Adrenal gland (tissue), 12 donors: ENCODE data around the gene PPP6R2. TPM values are rescaled to one million over a fixed set of nuclear protein-coding genes. Genes with fewer than 3 reads are reported as not detected.

ENCODE experiments used
- DNase-seq, 7 donors: peaks; one replicate each; pipeline ENCODE4 v3.0.0-alpha.2; 2019 to 2020
- H3K27ac ChIP-seq, 5 donors: fragments of 200-600 bp; sonication (generic) in 4 of 5; 1 replicate in 3 of 5; 2 replicates in 2 of 5; pipeline versions ENCODE4 v1.5.1 to v1.8.0; 2016 to 2020; ENCODE audit warnings: mild to moderate bottlenecking in 1 of 5
- H3K27me3 ChIP-seq: fragments of 200-600 bp; 2 replicates; pipeline ENCODE4 v1.8.0; 2021
- H3K36me3 ChIP-seq, 2 donors: fragments of 200-600 bp; replicated peaks in 1 of 2; 1 replicate in 1 of 2; 2 replicates in 1 of 2; pipeline versions ENCODE4 v1.5.1 to v1.8.0; 2018 to 2022
- H3K4me1 ChIP-seq, 2 donors: fragments of 200-600 bp; replicated peaks in 1 of 2; 1 replicate in 1 of 2; 2 replicates in 1 of 2; pipeline versions ENCODE4 v1.5.1 to v1.8.0; 2018 to 2021
- H3K4me3 ChIP-seq, 4 donors: fragments of 200-600 bp; sonication (generic) in 3 of 4; one replicate each; pipeline ENCODE4 v1.5.1; 2016 to 2018
- H3K9me3 ChIP-seq, 3 donors: fragments of 200-600 bp; sonication (generic) in 1 of 3; replicated peaks in 1 of 3; 1 replicate in 2 of 3; 2 replicates in 1 of 3; pipeline versions ENCODE4 v1.5.1 to v1.8.0; 2016 to 2021
- CTCF ChIP-seq, 6 experiments: fragments of 450-650 bp in 4 of 6; fragments of 200-600 bp in 2 of 6; sonication (generic) in 1 of 6; IDR thresholded peaks; 1 replicate in 5 of 6; 2 replicates in 1 of 6; pipeline versions ENCODE4 v1.5.1 to v1.8.0; 2016 to 2021; ENCODE audit warnings: antibody characterized with exemption in 6 of 6, mild to moderate bottlenecking in 2 of 6, moderate library complexity in 1 of 6
- POLR2A ChIP-seq, 2 donors: fragments of 450-650 bp; IDR thresholded peaks; one replicate each; pipeline ENCODE4 v1.6.1; 2017; ENCODE audit warnings: antibody characterized with exemption in 2 of 2, mild to moderate bottlenecking in 2 of 2, moderate library complexity in 1 of 2
- WGBS, 4 donors: extraction: QIAGEN DNeasy Blood & Tissue Kit in 2 of 4; methylation state at CpG; one replicate each; pipeline versions ENCODE4 v1.1.5 to v1.1.7; 2013 to 2017; 5-methylcytosine and 5-hydroxymethylcytosine counted together
- intact Hi-C, 2 donors: fragments of 100-400 bp; cut with DNase I; formaldehyde crosslinking; loops; one replicate each; pipeline versions ENCODE4 v1.14.1 to v1.15.0; 2022 to 2023
- polyA plus RNA-seq, 3 donors: library from polyadenylated mRNA; stranded (reverse); fragments of 200-250 nt in 2 of 3; fragments of 350-450 nt in 1 of 3; fragmentation: Illumina TruSeq in 1 of 3; extraction: RNeasy Lipid Tissue Mini Kit (QIAGEN cat#74804) in 1 of 3; gene quantifications; one replicate each; pipeline ENCODE4 v1.2.3, GENCODE V29; 2013 to 2014
- total RNA-seq, 9 donors: library from RNA; depleted of rRNA in 4 of 9; stranded (reverse); fragments of >200 nt in 4 of 9; fragments of 120-200 nt in 1 of 9; fragmentation: NEBNext Ultra II Directional in 1 of 9; extraction: Animal tissue kit (Norgen Biotek cat#: 25700) in 1 of 9; gene quantifications; one replicate each; pipeline versions ENCODE4 v1.1.0 to v1.2.4, GENCODE V29; 2013 to 2023
- donor health status: healthy with polysubstance abuse.
- donor health status: Bipolar disorder and iron deficiency.
- donor health status: DM: yes; HTN: yes; CAD: no.
- donor health status: DM: no; HTN: no; CAD: no.
- donor health status: DM: no; HTN: no; CAD: no.
- donor health status: DM: yes; HTN: yes; CAD: no.

PPP6R2 gene
- total and polyA plus RNA-seq, 12 donors: 19.6 to 129 (median 73.0) TPM

DNA sequence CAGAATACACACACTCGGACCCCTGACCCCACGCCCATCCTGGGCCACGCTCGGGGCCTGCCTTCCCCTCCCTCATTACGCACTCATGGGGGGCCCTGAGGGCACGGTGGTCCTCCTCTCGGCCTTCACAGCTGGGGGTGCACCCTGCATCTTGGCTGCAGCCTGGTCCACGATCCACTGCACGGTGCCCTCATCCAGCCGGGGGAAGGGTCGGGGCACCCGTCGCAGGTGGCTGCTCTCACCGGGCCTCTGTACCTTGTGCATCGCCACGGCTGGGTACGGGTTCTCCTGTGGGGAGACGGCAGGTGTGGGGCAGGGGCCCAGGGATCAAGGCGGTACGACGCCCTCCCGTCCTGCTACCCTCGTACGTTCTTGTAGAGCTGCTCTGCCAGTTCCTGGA is 121.3 kb downstream of the PPP6R2 start:
- TF ChIP-seq POLR2A (IDR thresholded peaks at IDR 0.05) (no peak), CTCF (IDR thresholded peaks at IDR 0.05) (no peak)
- DNase-seq: no peak
- Histone ChIP-seq H3K27me3 (no peaks in the 10 kb centered on the region), H3K4me3 (no peak overlapping the region), H3K9me3 (no peaks in the 10 kb centered on the region), H3K36me3 (peaks cover 0 to 86% of the 10 kb centered on the region in 2 donors), H3K27ac (no peak overlapping the region), H3K4me1 (peaks cover under 1 to 4% of the 10 kb centered on the region in 2 donors)
- intact Hi-C loops: no loop called here
- 88 to 93% (median 91%) methylated on average over 21 to 24 of the region's 24 CpGs for WGBS, 4 donors

DNA sequence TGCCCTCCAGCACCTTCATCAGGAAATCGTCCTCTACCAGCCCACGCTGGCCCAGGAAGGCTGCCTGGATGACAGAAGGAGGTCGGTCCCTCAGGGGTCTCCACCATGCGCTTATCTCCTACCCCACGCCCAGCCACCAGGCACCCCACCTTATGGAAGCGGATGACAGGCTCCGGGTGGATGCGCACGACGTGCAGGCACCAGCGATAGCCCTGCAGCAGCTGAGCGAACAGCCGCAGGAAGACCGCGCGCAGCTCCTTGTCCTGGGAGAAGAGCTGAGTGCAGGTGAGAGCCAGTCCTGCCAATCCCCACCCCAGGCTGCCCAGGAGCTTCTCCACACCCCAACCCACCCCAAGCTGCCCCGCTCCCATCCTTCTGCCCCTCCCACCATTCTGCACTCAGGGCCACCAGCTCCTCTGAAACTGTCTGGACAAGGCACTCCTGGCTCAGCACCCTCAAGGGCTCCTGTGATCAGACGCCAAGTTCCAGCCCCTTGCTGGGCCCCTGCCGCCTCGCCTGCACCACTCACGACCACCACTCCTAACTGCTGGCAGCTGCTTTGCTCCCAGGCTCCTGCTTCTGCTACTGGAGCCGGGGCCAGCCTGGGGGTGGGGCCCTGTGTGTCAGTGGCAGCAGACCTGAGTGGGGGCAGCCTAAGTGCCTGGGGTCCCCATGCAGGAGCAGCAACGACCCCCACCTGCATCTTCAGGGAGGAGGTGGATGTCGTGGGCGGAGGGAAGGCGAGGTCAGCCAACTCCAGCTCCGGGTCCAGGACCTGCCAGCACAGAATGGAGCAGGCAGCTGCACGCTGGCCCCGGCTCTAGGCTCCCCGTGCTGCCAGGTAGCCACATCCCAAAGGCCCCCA is 122.2 kb downstream of the PPP6R2 start:
- Histone ChIP-seq H3K27me3 (no peaks in the 10 kb centered on the region), H3K27ac (no peak overlapping the region), H3K4me1 (peaks cover 8 to 13% of the 10 kb centered on the region in 2 donors), H3K4me3 (no peak overlapping the region), H3K9me3 (no peaks in the 10 kb centered on the region), H3K36me3 (peaks cover 0 to 78% of the 10 kb centered on the region in 2 donors)
- TF ChIP-seq POLR2A (IDR thresholded peaks at IDR 0.05) (no peak), CTCF (IDR thresholded peaks at IDR 0.05) (no peak)
- intact Hi-C loops: no loop called here
- DNase-seq: no peak
- WGBS, 4 donors: 88 to 93% (median 93%) methylated on average over 10 to 30 of the region's 30 CpGs

DNA sequence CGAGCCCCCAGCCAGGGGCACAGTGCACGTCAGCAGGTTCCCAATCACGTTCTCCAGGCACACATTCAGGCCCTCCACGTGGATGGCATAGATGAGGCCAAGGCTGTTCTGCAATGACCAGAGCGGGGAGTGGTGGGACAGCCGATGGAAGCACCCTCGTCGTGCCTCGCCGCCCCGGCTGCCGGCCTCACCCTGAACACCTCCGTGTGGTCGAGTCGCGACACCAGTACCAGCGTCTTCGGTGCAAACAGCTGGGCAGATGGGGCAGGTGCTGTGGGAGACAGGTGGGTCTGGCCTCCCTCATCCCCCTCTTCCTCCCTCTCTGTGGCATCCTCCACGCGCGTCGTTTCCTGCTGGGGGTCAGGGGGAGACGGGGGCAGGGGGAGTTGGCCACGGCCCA is 124.2 kb downstream of the PPP6R2 start:
- Histone ChIP-seq H3K4me3 (no peak overlapping the region), H3K27ac (no peak overlapping the region), H3K27me3 (no peaks in the 10 kb centered on the region), H3K36me3 (peaks cover 0 to 57% of the 10 kb centered on the region in 2 donors), H3K4me1 (peaks cover 20 to 33% of the 10 kb centered on the region in 2 donors), H3K9me3 (no peaks in the 10 kb centered on the region)
- DNase-seq: no peak
- TF ChIP-seq CTCF (IDR thresholded peaks at IDR 0.05) (no peak), POLR2A (IDR thresholded peaks at IDR 0.05) (no peak)
- intact Hi-C loops: no loop called here
- 86 to 88% (median 87%) methylated on average over 15 to 24 of the region's 24 CpGs for WGBS, 4 donors

GRCh38 chr22:50467773-50468440 is 124.8 kb downstream of the PPP6R2 start:
- peaks cover 20 to 39% of the 10 kb centered on the region in 2 donors for H3K4me1 ChIP-seq
- DNase-seq: no peak
- no peak overlapping the region for H3K27ac ChIP-seq
- TF ChIP-seq POLR2A (IDR thresholded peaks at IDR 0.05): no peak
- no peak for TF ChIP-seq CTCF (IDR thresholded peaks at IDR 0.05)
- H3K9me3 ChIP-seq: no peaks in the 10 kb centered on the region
- no peak overlapping the region for H3K4me3 ChIP-seq
- H3K36me3 ChIP-seq: peaks cover 0 to 52% of the 10 kb centered on the region in 2 donors
- intact Hi-C loops: no loop called here
- 82 to 89% (median 86%) methylated on average over 9 to 22 of the region's 22 CpGs for WGBS, 4 donors
- no peaks in the 10 kb centered on the region for H3K27me3 ChIP-seq
